Caki2 (cell line): ENCODE measurements around the gene KAZALD1. TPM values are rescaled to one million over a fixed set of nuclear protein-coding genes. Genes with fewer than 3 reads are reported as not detected.

Experiments
- DNase-seq: peaks from one replicate; pipeline ENCODE4 v3.0.0-alpha.2; 2015; ENCODE audit warnings: low read depth
- in situ Hi-C: cut with HindIII; loops from 2 replicates; pipeline ENCODE4 v1.10.0; 2016; ENCODE audit warnings: low sequenced_read_pairs, low pct_unique_long_range_greater_than_20kb, mixed read lengths
- total RNA-seq: library from RNA; depleted of rRNA; stranded (reverse); fragments of >200 nt; shearing (Covaris generic); gene quantifications from 2 replicates; pipeline ENCODE4 v1.2.3, GENCODE V29; 2014; ENCODE audit warnings: low replicate concordance

The KAZALD1 gene
- total RNA-seq, 1 experiment from 2014 or later: 35.4 TPM

DNA sequence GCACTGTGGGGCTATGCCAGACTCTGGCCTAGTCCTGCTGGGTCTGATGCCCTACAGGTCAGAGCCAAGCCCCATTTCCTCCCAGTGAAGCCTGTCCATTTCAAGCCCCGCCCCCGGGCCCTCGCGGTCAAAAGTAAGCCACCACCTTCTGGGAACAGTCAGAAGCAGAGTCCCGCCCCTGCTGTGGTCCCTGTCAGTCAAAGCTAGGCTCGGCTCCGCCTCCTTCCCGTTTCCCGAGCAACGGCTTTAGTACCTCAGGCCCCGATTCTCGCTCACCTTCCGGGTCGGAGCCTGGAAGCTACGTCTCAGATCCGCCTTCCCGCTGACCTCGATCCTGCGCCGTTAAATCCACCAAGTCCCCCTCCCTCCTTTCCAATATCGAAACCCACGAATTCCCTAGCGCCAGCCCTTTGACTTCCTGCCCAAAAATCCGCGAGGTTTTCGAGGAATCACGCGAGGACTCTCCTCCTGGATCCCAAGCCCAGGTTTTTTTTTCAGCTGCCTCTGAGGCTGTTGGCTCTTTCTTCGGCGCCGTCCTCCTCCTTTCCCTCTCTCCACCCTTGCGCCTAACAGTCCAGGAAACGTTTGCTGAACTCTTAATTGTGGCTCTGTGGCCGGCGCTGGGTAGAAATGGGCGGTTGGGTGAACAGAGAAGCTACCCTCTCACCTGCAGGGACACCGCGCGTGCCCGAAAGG is 19.0 kb upstream of the KAZALD1 start:
- DNase-seq: peak; percentile 99
- in situ Hi-C loops: no loop called here

DNA sequence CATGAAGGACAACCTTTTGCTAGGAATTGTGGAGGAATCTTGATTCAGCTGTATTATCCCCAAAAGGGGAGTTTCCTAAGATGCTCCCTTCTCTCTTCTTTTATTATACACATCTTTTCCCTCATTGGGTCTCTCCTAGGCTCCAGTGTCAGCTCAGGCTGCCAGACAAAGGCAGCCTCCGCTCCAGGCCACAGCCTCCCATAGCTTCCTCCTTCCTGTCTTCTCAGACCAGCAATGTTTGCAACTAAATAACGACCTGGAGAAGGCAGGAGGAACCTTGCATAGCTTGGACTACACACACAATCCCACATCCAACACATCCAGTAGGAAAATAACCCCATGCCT is 18.5 kb upstream of the KAZALD1 start:
- in situ Hi-C loops: no loop called here
- no peak for DNase-seq

DNA sequence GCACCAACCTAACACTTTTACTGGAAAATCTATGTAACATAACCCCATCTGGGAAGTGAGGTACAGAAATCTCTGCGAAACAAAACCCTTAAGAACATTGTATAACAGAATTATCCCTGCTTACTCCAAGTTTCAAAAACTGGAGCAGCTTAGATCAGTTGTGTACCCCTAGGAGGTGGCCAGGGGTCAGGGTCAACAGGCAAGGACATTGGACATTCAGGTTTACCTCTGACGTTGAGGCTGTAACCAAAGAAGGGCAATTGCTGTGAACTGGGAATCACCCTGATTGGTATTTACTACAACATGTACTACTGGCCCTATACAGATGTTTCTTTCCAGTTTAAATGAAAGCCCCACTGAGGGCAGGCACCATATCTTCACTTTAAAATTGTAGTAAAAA is 17.7 kb upstream of the KAZALD1 start:
- in situ Hi-C loops: no loop called here

DNA sequence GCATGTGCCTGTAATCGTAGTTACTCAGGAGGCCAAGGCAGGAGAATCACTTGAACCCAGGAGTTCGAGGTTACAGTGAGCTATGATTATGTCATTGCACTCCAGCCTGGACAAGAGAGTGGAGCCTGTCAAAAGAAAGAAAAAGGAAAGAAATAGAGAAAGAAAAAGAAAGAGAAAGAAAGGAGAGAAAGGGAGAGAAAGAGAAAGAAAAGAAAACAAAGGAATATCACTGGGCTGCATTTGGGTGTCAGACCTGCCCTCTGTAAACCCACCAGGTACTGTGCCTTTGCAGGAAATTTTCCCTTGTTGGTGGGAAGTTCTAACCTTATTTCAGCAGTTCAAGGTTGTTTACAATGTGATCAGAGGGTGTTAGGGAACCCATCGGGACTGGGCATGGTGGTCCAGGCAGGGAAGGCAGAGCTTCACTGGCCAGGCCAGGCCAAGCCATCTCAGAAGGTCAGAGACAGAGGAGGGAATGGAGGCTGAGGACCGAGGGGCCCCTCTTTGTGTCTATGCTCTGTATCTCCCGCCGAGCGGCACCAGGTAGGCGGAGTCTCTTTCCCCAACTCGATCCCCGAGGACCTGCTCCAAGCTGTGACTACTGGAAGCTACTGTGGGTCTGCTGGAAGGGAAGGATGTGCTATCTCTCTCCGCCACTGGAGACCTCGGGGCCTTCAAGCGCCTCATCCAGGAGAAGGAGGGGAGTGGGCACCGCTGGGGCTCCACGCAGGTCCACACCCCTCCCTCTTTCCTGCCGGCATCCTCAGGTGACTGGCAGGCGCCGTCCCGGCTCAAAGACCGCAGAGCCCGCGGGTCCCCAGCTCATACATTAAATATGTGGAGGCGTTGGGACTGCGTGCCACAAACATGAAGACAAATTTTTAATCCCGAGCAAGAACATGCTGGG is 15.2 kb upstream of the KAZALD1 start:
- DNase-seq: no peak
- in situ Hi-C loops: no loop called here

More for the DNA sequence above, 17.7 kb upstream of the KAZALD1 start:
- DNase-seq: no peak

DNA sequence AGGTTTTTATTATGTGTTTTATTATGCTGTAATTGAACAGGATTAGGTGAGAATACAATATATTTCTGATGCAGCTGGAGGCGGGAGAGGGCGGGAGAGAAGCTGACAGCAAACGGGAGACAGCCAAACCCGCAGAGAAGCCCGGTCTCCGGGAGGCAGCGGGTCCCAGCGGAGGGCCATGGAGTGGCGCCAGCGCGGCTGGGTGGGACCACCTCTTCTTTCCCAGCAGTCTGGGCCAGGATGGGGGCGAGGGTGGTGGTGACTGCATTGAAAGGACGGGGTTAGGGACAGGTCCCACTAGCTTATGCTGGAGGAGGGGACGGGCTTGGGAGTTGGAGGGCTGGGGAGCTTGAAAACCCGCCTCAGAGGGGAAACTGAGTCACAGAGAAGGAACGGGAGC is 14.5 kb upstream of the KAZALD1 start:
- in situ Hi-C loops: no loop called here
- DNase-seq: no peak

DNA sequence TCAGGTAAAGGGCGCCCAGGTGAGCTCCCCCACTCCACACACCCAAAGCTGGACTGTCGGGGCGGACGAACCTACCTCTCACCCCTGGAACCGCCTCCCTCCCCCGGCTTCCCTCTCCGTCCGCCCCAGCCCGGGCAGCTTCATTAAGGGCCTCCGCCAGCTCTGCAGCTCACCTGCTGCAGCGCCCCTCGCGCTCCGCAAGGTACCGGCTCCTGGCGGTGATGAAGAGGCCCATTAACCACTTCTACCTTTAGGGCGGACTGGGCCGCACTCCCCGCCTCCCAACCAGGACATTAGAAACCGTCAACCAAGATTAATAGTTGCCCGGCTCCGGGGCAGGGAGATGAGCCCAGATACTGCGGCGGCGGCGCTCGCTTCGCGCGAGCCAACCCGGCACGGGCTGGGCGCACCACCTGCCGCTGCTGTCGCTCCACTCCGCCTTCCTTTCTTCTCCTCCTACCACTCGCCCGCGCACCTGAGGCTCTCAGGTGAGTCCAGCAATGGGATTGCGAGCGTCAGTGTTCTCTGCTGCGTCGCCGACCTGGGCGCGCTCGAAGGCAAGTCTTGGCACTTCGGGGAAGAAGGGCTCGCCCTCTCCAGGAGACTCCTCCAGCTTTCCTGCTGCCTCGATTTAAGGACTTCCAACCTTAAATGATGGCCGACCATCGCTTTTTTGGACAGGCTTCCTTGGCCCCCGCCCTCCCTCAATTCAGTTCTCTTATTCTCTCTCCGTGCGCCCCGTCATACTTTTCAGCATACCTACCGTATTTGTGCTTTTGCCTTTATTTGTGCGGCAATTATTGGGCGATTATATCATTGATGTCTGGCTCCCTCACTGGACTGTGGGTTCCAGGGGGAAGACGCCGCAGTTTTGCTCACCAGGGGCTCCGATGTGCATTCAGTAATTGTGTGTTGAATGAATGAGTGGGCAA is 13.6 kb upstream of the KAZALD1 start:
- in situ Hi-C loops: no loop called here
- no peak for DNase-seq

DNA sequence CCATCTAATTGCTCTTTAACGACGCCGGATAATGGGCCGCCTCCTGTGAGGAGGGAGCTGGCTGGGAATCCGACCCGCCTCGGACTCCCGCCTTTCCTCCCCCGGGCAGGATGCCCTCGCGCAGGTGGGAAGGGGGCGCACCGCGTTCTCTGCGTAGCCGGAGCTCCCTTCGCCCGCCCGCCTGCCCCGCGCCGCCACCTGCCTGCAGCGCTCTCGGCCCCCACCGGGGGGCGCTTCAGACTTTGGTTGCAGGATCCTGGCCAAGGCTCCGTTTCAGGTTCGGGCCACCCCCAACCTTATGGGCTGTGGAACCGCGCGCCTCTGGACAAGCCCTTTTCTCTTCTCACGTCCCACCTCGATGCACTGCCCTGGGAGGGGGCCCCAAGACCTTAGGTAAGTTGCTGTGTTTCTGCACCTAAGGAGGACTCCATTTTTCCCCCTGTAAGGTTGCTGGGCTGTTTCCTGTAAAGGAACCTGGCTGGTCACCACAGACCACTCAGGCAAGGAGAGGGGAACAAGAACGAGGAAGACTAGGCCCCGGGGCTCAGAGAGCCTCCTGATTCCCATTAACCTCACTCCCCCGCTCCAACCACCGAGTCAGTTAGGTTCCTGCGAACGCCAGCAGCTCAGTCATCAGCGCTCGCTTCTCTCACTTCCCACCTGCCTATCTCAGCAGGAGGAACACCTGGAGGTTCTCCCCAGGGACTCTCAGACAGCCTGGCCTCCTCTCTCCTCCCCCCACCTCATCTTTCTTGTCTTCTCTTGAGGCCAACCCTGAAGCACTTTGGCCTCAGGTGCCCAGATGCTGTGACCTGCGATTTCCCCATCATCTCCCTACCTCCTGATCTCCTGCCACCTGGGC is 11.3 kb upstream of the KAZALD1 start:
- in situ Hi-C loops: no loop called here

DNA sequence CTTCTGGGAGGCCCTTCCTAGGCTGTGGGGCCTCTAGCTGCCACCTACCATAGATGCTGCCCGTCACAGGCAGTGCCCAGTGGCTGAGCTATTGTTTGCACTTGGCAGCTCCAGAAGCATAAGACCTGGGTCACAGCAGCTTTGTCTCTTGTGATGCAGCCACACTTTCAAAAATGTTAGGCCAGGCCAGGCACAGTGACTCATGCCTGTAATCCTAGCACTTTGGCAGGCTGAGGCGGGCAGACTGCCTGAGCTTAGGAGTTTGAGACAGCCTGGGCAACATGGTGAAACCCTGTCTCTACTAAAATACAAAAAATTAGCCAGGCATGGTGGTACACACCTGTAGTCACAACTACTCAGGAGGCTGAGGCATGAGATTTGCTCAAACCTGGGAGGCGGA is 9.5 kb upstream of the KAZALD1 start:
- DNase-seq: peak; percentile 30
- in situ Hi-C loops: no loop called here

More for the DNA sequence above, 11.3 kb upstream of the KAZALD1 start:
- peak; percentile 36 for DNase-seq

DNA sequence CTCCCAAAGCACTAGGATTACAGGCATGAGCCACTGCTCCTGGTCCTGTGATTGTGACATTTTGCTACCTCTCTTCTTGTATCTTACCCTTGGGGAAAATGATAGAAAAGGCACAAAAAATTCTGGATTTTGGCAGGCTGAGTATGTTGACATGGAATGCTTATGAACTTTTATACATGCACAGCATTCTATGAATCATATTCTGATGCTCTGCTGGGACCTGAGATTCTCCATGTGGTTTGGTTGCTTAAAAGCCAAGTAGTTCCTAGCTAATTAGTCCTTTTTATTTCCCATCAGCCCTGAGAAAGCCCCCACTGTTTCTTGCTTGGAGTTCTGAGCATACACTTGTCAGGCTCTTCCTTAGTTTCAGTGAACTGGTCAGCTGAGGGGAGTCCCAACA is 8.3 kb upstream of the KAZALD1 start:
- in situ Hi-C loops: no loop called here
- no peak for DNase-seq

DNA sequence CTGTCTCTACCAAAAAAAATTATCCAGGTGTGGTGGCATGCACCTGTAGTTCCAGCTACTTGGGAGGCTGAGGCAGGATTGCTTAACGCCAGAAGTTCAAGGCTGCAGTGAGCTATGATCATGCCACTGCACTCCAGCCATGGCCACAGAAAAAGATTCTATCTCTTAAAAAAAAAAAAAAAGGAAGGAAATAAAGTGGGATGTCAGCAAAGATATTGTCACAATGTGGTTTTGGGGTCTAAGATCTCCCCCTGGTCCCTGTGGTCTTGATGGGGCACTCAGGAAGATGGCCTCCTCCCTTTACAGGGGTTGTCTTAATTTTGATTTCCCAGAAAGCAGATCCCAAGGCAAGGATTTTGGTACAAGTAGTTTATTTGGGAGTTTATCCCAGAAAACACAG is 7.4 kb upstream of the KAZALD1 start:
- DNase-seq: no peak
- in situ Hi-C loops: no loop called here

DNA sequence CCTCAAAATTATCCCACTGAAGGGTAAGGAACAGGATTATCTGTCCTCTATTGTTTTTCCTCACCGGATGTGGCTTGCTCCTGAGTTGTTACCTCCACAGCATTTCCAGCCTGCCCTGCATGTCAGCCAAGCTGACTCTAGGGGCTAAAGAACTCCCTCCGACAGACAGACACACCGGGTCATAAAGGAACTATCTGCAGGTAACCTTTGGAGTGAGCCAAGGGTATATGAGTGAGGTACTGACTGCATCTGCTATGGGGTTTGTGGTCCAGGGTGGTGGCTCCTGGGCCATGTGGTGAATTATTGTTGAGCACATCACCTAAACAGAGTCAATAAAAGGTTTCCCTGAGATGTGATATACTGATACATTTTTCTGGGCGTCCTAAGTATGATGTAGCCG is 6.9 kb upstream of the KAZALD1 start:
- in situ Hi-C loops: no loop called here

DNA sequence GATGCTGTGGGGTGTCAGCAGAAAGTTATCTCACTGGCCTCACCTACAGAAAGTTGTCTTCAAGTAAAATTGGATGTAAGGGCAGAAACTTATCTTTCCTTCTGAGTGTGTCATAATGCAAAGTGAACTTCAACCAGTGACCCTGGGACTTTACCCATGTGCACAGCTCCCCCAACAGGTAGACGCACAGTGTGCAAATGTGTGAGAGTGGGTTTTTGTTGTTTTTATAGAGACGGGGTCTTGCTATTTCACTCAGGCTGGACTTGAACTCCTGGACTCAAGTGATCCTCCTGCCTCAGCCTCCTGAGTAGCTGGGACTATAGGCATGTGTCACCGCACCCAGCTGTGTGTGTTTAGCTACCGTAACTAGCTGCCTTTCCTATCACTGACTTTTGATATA is 6.4 kb upstream of the KAZALD1 start:
- DNase-seq: no peak
- in situ Hi-C loops: no loop called here

More for the DNA sequence above, 6.9 kb upstream of the KAZALD1 start:
- no peak for DNase-seq

DNA sequence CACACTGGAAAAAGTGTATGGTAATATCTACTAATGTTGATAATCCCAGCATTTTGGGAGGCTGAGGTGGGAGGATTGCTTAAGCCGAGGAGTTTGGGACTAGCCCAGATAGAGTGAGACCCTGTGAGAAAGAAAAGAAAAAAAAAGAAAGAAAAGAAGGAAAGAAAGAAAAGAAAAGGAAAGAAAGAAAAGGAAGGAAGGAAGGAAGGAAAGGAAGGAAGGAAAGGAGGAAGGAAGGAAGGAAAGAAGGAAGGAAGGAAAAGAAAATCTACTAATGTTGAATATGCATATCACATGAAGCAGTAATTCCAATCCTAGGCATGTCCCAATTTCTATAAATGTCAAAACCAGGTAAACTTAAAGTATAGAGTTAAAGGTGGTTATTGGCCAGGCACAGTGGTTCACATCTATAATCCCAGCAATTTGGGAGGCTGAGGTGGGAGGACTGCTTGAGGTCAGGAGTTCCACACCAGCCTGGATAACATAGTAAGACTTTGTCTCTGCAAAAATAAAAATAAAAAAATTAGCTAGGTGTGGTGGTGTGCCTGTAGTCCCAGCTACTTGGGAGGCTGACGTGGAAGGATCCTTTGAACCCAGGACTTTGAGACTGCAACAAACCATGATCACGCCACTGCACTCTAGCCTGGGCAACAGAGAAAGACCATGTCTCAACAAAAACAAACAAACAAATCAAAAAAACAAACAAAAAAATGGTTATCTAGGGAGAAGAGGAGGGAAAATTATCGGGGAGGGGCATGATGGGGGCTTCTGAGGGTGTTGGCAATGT is 5.2 kb upstream of the KAZALD1 start:
- DNase-seq: no peak
- in situ Hi-C loops: no loop called here

DNA sequence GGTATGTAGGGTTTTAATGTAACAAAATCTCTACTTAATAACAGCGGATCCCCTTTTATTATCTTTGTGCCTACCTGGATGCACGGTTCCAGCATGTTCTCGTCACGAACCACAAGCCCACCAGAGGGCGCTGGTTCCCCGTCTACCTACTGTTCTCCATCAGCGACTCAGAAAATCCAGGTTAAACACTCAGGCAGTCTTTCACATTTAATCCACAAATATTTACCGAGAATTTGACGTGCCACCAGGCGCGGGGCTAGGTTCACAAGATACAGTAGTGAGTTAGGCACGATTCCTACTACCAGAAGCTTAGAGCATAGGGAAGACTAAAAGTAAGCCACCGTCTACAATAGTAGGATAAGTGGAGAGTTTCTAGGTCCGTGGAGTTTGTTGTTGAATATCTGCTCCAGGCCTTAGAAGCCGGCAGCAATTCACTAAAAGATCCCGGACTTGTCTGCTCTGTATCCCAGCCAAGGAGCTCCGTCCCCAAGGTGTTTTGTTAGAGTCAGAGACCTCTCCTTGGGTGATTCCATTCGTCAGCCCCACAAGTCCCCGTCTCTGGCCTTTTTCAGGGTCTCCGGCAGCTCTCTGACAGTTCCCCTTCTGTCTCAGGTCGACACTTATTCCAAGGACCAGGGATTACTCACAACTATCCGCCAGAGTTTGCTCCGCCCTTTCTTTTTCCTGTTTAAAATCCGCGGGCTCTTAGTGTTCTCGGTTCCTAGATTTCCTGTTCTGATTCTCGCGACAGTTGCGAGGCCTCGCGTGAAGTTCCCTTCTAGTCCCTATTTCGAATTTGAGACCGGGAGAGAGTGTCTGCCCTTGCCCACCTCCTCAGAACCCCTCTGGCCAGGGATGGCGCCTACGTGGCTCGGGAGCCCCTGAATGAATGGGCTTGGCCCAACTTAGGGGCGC is 1.5 kb upstream of the KAZALD1 start:
- peak; percentile 93 for DNase-seq
- in situ Hi-C loops: no loop called here

DNA sequence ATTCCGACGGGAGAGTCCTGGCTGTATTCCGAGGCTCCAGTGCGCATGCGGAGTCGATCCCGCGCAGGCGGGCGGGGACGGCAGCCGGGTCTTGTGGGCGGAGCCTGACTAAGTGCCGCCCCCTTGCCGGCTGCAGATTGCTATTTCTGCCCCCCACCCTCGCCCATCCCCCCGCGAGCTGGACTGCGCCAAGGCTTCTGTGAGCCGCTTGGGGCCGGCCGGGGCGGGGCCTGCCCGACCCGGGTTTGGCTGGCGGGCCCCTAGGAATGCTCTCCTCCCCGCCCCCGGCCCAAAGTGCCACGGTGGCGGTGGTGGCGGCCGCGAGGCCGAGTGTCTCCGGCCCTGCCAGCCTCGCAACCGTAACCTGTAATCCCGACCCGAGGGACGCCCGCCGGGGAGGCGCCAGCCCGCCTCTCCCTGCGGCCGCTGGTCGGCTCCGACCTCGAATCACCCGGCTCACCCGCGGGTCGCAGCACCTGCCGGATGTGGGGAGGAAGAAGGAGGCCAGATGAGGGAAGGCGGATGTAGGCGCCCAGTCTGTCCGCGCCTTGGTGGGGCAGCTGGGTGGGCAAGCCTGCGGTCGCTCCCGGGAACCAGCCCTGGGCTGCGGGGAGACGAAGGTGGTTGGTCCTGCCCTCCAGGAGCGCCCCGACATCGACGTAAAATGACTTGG is 702 bp upstream of the KAZALD1 start:
- in situ Hi-C loops: no loop called here
- peak; percentile 95 for DNase-seq
